ENCODE results near the gene HLA-DRB1. TPM values are rescaled to one million over a fixed set of nuclear protein-coding genes. Genes with fewer than 3 reads are reported as not detected.

HLA-DRB1 gene
- total RNA-seq, 1 donor from 2014 or later, result not detected

- no peak overlapping the region for H3K4me3 ChIP-seq (ENCODE audit: low read depth, low read length)
- no peak for DNase-seq (ENCODE audit: low read depth)
- TF ChIP-seq CTCF (conservative IDR thresholded peaks at IDR 0.05; ENCODE audit: low read depth, low read length), result no peak
Measured at GRCh38 chr6:32627249-32627648, 37.6 kb upstream of the HLA-DRB1 start.

- TF ChIP-seq CTCF (conservative IDR thresholded peaks at IDR 0.05; ENCODE audit: low read depth, low read length), result no peak
- DNase-seq (ENCODE audit: low read depth), result no peak
Measured at GRCh38 chr6:32625137-32625536, 35.5 kb upstream of the HLA-DRB1 start.

GRCh38 chr6:32624565-32624964, 34.9 kb upstream of the HLA-DRB1 start:
- H3K4me3 ChIP-seq (ENCODE audit: low read depth, low read length), result no peak overlapping the region
- TF ChIP-seq CTCF (conservative IDR thresholded peaks at IDR 0.05; ENCODE audit: low read depth, low read length), result no peak
- no peak for DNase-seq (ENCODE audit: low read depth)

More at GRCh38 chr6:32625137-32625536, 35.5 kb upstream of the HLA-DRB1 start:
- no peak overlapping the region for H3K4me3 ChIP-seq (ENCODE audit: low read depth, low read length)

- no peak for DNase-seq (ENCODE audit: low read depth)
- TF ChIP-seq CTCF (conservative IDR thresholded peaks at IDR 0.05; ENCODE audit: low read depth, low read length), result no peak
- H3K4me3 ChIP-seq (ENCODE audit: low read depth, low read length), result no peak overlapping the region
Measured at GRCh38 chr6:32623693-32624092, 34.0 kb upstream of the HLA-DRB1 start.

- H3K4me3 ChIP-seq (ENCODE audit: low read depth, low read length), result no peak overlapping the region
- DNase-seq (ENCODE audit: low read depth), result no peak
- TF ChIP-seq CTCF (conservative IDR thresholded peaks at IDR 0.05; ENCODE audit: low read depth, low read length), result peak; percentile 66
Measured at GRCh38 chr6:32622545-32623401, 33.1 kb upstream of the HLA-DRB1 start.

- DNase-seq (ENCODE audit: low read depth), result no peak
- TF ChIP-seq CTCF (conservative IDR thresholded peaks at IDR 0.05; ENCODE audit: low read depth, low read length), result no peak
- no peak overlapping the region for H3K4me3 ChIP-seq (ENCODE audit: low read depth, low read length)
Measured at GRCh38 chr6:32621372-32621771, 31.7 kb upstream of the HLA-DRB1 start.

GRCh38 chr6:32617751-32618150, 28.1 kb upstream of the HLA-DRB1 start:
- H3K4me3 ChIP-seq (ENCODE audit: low read depth, low read length), result no peak overlapping the region
- no peak for DNase-seq (ENCODE audit: low read depth)
- no peak for TF ChIP-seq CTCF (conservative IDR thresholded peaks at IDR 0.05; ENCODE audit: low read depth, low read length)
